ENCODE measurements around the gene LAIR1. TPM values are rescaled to one million over a fixed set of nuclear protein-coding genes. Genes with fewer than 3 reads are reported as not detected.
A peak's percentile ranks its signal among the peaks of the same experiment; 100 is the strongest.

The LAIR1 gene
- total RNA-seq, 1 donor from 2014 or later = not detected

- no peak for TF ChIP-seq CTCF (IDR thresholded peaks at IDR 0.05)
- no peaks in the 10 kb centered on the region for H3K9me3 Mint-ChIP-seq (ENCODE audit: low read depth)
- H3K4me1 Mint-ChIP-seq (ENCODE audit: low read depth) = no peaks in the 10 kb centered on the region
- no peaks in the 10 kb centered on the region for H3K36me3 Mint-ChIP-seq (ENCODE audit: low read depth)
- H3K27me3 Mint-ChIP-seq (ENCODE audit: low read depth) = peaks cover 16% of the 10 kb centered on the region
- no peak for DNase-seq (ENCODE audit: low spot score)
- no peak overlapping the region for H3K4me3 Mint-ChIP-seq (ENCODE audit: unreplicated experiment)
- no peak overlapping the region for H3K27ac Mint-ChIP-seq (ENCODE audit: unreplicated experiment)
These were observed 13.3 kb downstream of the LAIR1 start for GRCh38 chr19:54351474-54351873.

GRCh38 chr19:54345938-54346386 lies 18.8 kb downstream of the LAIR1 start:
- Mint-ChIP-seq H3K9me3 (ENCODE audit: low read depth) (peaks cover 5% of the 10 kb centered on the region), H3K27ac (ENCODE audit: unreplicated experiment) (no peak overlapping the region), H3K4me3 (ENCODE audit: unreplicated experiment) (no peak overlapping the region), H3K4me1 (ENCODE audit: low read depth) (no peaks in the 10 kb centered on the region), H3K27me3 (ENCODE audit: low read depth) (peaks cover 9% of the 10 kb centered on the region), H3K36me3 (ENCODE audit: low read depth) (no peaks in the 10 kb centered on the region)
- TF ChIP-seq CTCF (IDR thresholded peaks at IDR 0.05) = no peak
- DNase-seq (ENCODE audit: low spot score) = peak; percentile 1

- Mint-ChIP-seq H3K27me3 (ENCODE audit: low read depth) (peaks cover 8% of the 10 kb centered on the region), H3K36me3 (ENCODE audit: low read depth) (no peaks in the 10 kb centered on the region), H3K9me3 (ENCODE audit: low read depth) (peaks cover 5% of the 10 kb centered on the region), H3K4me3 (ENCODE audit: unreplicated experiment) (no peak overlapping the region), H3K27ac (ENCODE audit: unreplicated experiment) (no peak overlapping the region), H3K4me1 (ENCODE audit: low read depth) (no peaks in the 10 kb centered on the region)
- no peak for TF ChIP-seq CTCF (IDR thresholded peaks at IDR 0.05)
- no peak for DNase-seq (ENCODE audit: low spot score)
These were observed 20.9 kb downstream of the LAIR1 start for GRCh38 chr19:54343868-54344267.

- H3K9me3 Mint-ChIP-seq (ENCODE audit: low read depth) = peaks cover 5% of the 10 kb centered on the region
- no peaks in the 10 kb centered on the region for H3K4me1 Mint-ChIP-seq (ENCODE audit: low read depth)
- no peak for TF ChIP-seq CTCF (IDR thresholded peaks at IDR 0.05)
- no peak overlapping the region for H3K27ac Mint-ChIP-seq (ENCODE audit: unreplicated experiment)
- DNase-seq (ENCODE audit: low spot score) = no peak
- no peak overlapping the region for H3K4me3 Mint-ChIP-seq (ENCODE audit: unreplicated experiment)
- peaks cover 7% of the 10 kb centered on the region for H3K27me3 Mint-ChIP-seq (ENCODE audit: low read depth)
- no peaks in the 10 kb centered on the region for H3K36me3 Mint-ChIP-seq (ENCODE audit: low read depth)
These were observed 23.4 kb downstream of the LAIR1 start for GRCh38 chr19:54341295-54341694.

GRCh38 chr19:54339646-54340358 lies 24.9 kb downstream of the LAIR1 start:
- DNase-seq (ENCODE audit: low spot score) = no peak
- Mint-ChIP-seq H3K27me3 (ENCODE audit: low read depth) (peaks cover 9% of the 10 kb centered on the region), H3K4me1 (ENCODE audit: low read depth) (no peaks in the 10 kb centered on the region), H3K27ac (ENCODE audit: unreplicated experiment) (no peak overlapping the region), H3K9me3 (ENCODE audit: low read depth) (peaks cover 5% of the 10 kb centered on the region), H3K4me3 (ENCODE audit: unreplicated experiment) (no peak overlapping the region), H3K36me3 (ENCODE audit: low read depth) (no peaks in the 10 kb centered on the region)
- no peak for TF ChIP-seq CTCF (IDR thresholded peaks at IDR 0.05)
